Glutamatergic neuron (in vitro differentiated cells): ENCODE measurements around the gene MLN. TPM values are rescaled to one million over a fixed set of nuclear protein-coding genes. Genes with fewer than 3 reads are reported as not detected.

Experiments used
- DNase-seq: peaks from one replicate; pipeline ENCODE4 v3.0.0; 2022
- H3K27ac Mint-ChIP-seq: one replicate; pipeline ENCODE4 v1.8.0; 2020; ENCODE audit warnings: mild to moderate bottlenecking, mixed read lengths, inconsistent platforms; ENCODE audit not compliant: unreplicated experiment
- H3K27me3 Mint-ChIP-seq: one replicate; pipeline ENCODE4 v1.8.0; 2020; ENCODE audit warnings: mild to moderate bottlenecking, moderate library complexity, mixed read lengths, inconsistent platforms; ENCODE audit not compliant: unreplicated experiment
- H3K36me3 Mint-ChIP-seq: one replicate; pipeline ENCODE4 v1.8.0; 2020; ENCODE audit warnings: mild to moderate bottlenecking, mixed read lengths, inconsistent platforms; ENCODE audit not compliant: unreplicated experiment
- H3K4me1 Mint-ChIP-seq: one replicate; pipeline ENCODE4 v1.8.0; 2020; ENCODE audit warnings: mild to moderate bottlenecking, low read depth, mixed read lengths, inconsistent platforms; ENCODE audit not compliant: unreplicated experiment
- H3K4me3 Mint-ChIP-seq: one replicate; pipeline ENCODE4 v1.8.0; 2020; ENCODE audit warnings: mild to moderate bottlenecking, mixed read lengths, inconsistent platforms; ENCODE audit not compliant: unreplicated experiment
- H3K9me3 Mint-ChIP-seq: one replicate; pipeline ENCODE4 v1.8.0; 2020; ENCODE audit warnings: mild to moderate bottlenecking, moderate library complexity, mixed read lengths, inconsistent platforms; ENCODE audit not compliant: unreplicated experiment
- CTCF ChIP-seq: fragments of 200-600 bp; sonication (generic); IDR thresholded peaks from one replicate; pipeline ENCODE4 v1.5.0; 2021; ENCODE audit not compliant: partially characterized antibody, unreplicated experiment
- total RNA-seq: library from RNA; stranded (reverse); fragmentation: NEBNext Ultra II Directional; extraction: Animal tissue kit (Norgen Biotek cat#: 25700); gene quantifications from one replicate; pipeline ENCODE4 v1.2.1, GENCODE V29; 2021; ENCODE audit not compliant: unreplicated experiment

The MLN gene
- total RNA-seq, 1 donor from 2014 or later: not detected

- DNase-seq: no peak
- Mint-ChIP-seq H3K4me3 (no peak overlapping the region), H3K27me3 (peaks cover 2% of the 10 kb centered on the region), H3K36me3 (no peaks in the 10 kb centered on the region), H3K27ac (peak overlapping the region; percentile 1), H3K9me3 (peaks cover 2% of the 10 kb centered on the region), H3K4me1 (peaks cover 7% of the 10 kb centered on the region)
- TF ChIP-seq CTCF: no peak
These were observed 47.4 kb downstream of the MLN start for GRCh38 chr6:33756211-33756954.

GRCh38 chr6:33755070-33755869 lies 48.5 kb downstream of the MLN start:
- DNase-seq: no peak
- H3K27ac Mint-ChIP-seq: no peak overlapping the region
- peaks cover 15% of the 10 kb centered on the region for H3K4me1 Mint-ChIP-seq
- no peak for TF ChIP-seq CTCF
- H3K27me3 Mint-ChIP-seq: peaks cover 5% of the 10 kb centered on the region
- H3K4me3 Mint-ChIP-seq: no peak overlapping the region
- peaks cover 2% of the 10 kb centered on the region for H3K9me3 Mint-ChIP-seq
- no peaks in the 10 kb centered on the region for H3K36me3 Mint-ChIP-seq

- Mint-ChIP-seq H3K4me1 (peaks cover 23% of the 10 kb centered on the region), H3K36me3 (no peaks in the 10 kb centered on the region), H3K4me3 (no peak overlapping the region), H3K27me3 (peaks cover 10% of the 10 kb centered on the region), H3K9me3 (peaks cover 3% of the 10 kb centered on the region), H3K27ac (no peak overlapping the region)
- no peak for TF ChIP-seq CTCF
- DNase-seq: no peak
These were observed 49.6 kb downstream of the MLN start for GRCh38 chr6:33754222-33754621.

GRCh38 chr6:33752646-33753015 lies 51.2 kb downstream of the MLN start:
- no peak overlapping the region for H3K27ac Mint-ChIP-seq
- H3K27me3 Mint-ChIP-seq: peaks cover 12% of the 10 kb centered on the region
- H3K4me1 Mint-ChIP-seq: peaks cover 32% of the 10 kb centered on the region
- TF ChIP-seq CTCF: no peak
- H3K4me3 Mint-ChIP-seq: no peak overlapping the region
- H3K36me3 Mint-ChIP-seq: no peaks in the 10 kb centered on the region
- H3K9me3 Mint-ChIP-seq: peaks cover 5% of the 10 kb centered on the region
- no peak for DNase-seq
